Measurements from ENCODE around the gene PRKCZ.
"Not testable (repeated sequence)": the region's sequence is repeated elsewhere in the genome, so short reads cannot be mapped to it uniquely, and the experiment has no call there.

The PRKCZ gene

GRCh38 chr1:2104621-2105427 lies 54.6 kb downstream of the PRKCZ start:
- no peak for DNase-seq

GRCh38 chr1:2105781-2106524 lies 55.7 kb downstream of the PRKCZ start:
- DNase-seq: no peak

- no peak for DNase-seq
These were observed 56.6 kb downstream of the PRKCZ start for GRCh38 chr1:2106659-2107405.

DNA sequence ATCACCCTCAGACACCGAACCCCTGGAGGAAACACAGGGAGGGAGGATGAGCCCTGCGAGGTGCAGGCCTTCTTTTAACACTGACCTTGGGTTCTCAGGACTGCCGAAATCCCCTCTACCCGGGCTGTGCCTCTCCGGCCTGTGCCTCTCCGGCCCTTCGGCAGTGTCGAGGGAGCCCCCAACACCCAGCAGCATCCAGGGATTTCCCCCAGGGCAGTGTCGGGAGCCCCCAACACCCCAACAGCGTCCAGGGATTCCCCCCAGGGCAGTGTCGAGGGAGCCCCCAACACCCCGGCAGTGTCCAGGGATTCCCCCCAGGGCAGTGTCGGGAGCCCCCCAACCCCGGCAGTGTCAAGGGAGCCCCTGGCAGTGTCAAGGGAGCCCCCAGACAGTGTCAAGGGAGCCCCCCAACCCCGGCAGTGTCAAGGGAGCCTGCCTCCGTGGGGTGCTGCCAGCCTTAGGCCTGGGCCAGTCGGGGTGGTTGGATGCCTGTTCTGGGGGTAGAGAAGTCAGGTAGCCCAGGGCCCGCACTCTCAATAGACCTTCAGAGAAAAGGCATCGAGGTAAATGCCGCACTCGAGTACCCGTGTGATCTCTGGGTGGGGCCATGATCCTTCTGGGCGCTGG lies 57.5 kb downstream of the PRKCZ start:
- DNase-seq: no peak

DNA sequence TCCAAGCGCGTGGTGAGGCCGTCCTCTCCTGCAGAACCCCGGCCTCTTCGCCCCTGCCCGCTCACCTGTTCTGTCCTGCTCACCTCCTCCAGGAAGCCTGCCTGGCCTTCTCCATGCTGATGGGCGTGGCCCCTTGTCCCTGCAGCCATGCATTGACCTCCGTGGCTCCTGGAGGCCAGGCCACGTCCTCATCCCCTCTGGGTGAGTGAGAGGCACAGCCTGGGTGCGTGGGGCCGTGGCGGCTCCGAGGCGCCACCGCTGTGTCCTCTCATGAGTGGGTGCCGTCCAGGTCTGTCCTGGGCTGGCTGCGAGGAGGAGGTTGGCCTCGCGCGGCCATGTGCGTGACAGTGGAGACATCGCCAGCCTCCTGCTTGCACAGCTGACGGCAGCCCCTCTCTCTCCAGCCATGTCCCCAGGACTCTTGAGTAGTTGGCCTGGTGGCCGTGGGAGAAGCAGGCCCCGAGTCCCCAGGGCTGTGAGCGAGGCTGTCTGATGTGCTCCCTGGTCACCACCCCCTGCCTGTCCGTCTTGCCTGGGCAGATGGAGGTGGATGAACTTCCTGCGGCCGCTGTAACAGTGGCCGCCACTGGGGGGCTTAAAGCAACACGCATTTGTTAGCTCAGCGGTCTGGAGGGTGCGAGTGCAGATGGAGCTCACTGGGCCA lies 58.1 kb downstream of the PRKCZ start:
- DNase-seq: no peak

- no peak for DNase-seq
These were observed 58.8 kb downstream of the PRKCZ start for GRCh38 chr1:2108877-2109580.

DNA sequence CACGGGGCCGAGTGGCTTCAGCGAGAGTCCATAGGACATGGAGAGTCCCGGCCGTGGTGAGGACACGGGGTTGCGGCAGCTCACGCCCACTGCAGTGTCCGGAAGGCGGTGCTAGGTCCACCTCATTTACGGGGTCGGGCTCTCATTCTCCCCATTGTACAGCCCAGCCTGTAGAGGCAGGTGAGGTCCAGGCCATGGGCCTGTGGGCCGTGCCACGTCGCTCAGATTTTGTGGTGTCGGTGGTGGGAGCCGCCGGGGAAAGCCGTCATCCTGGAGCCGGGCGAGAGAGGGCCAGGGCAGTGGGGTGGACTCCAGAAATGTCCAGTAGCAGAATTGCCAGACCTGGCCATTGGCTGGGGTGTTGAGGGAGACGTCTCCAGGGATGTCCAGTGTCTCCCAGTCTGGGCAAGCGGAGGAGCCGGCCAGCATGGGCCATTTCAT lies 59.4 kb downstream of the PRKCZ start:
- DNase-seq: no peak

GRCh38 chr1:2110191-2110737 lies 60.1 kb downstream of the PRKCZ start:
- no peak for DNase-seq

DNA sequence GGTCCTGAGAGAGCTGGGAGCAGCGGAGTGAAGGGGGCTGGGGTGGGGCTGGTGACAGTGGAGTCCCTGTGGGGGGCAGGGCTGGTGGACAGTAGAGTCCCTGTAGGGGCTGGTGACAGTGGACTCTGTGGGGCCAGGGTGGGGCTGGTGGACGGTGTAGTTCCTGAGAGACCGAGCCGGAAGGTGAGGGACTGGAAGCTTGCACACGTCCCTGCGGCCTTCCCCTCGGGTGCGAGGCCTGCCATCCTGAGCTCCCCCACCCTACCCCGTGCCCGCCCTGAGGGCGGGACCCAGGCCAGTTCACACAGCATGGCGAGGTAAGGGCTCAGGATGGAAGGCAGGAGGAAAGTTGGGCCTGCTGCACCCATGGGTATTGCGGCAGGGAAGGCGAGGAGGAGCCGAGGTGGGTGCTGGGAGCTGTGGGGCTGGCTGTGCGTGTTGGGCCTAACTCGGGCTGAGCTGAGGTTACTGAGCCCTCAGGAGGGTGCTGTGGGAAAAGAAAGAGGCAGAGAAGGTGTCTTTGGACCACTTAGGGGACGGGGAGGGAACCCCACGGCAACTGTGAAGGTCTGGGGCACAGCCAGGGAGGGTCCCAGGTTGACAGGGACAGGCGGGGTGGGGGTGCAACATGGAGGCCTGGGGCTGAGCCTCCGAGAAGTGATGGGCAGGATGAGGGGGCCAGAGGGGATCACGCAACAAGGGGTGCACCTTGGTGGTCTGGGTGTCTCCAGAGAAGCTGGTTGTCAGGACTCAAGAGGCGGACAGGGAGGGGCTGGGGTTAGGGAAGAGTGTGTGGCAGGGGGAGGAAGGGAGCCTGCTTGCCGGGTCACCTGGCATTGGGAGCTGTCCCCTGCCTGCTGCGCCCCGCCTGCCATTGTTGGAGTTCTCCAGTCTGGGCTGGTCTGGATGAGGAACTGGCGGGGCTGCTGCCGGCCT lies 60.8 kb downstream of the PRKCZ start:
- no peak for DNase-seq

GRCh38 chr1:2111674-2112035 lies 61.4 kb downstream of the PRKCZ start:
- no peak for DNase-seq

DNA sequence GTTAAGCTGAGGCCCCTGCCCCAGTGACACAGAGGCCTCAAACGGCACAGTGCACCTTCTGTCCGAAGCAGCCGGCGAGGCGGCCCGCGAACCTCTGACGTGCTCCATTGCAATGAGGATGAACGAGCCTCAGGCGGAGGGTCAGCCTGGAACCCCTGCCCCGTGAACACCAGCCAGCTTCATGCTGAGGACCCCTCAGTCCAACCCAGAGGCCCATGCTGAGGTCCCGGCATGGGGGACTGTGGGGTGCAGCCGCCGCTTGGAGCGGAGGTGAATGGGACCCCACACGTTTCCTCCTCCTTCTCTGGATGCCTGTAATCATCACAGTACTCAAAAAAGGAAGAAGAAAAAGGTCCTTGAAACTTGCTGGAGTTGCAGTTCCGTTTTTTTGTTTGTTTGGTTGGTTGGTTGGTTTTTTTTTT lies 62.1 kb downstream of the PRKCZ start:
- no peak for DNase-seq

DNA sequence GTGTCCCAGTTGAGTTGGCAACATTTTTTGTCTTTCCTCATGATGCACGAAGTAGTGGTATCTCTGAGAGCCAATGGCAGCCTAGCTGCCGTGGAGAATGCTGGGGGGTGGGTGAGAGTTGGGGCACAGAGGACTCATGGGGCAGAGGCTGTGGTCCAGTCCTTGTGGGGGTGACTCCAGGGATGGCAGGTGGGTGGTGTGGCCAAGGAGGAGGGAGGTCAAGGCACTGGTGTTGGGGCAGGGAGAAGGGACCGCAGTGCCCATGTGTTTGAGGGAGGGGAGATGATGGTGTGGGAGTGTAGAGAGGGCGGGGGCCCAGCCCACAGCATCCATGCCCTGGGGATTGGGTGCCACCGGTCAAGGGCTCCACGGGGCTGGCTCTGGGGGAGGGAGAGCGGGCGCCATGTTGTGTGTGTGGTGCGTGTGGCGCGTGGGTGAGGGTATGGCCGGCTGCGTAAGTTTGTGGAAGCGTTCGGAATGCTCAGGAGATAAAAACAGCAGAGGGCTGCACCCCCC lies 63.5 kb downstream of the PRKCZ start:
- DNase-seq: no peak

- DNase-seq: not testable (repeated sequence)
These were observed 64.4 kb downstream of the PRKCZ start for GRCh38 chr1:2114635-2115007.

- no peak for DNase-seq
These were observed 64.9 kb downstream of the PRKCZ start for GRCh38 chr1:2115008-2115641.

DNA sequence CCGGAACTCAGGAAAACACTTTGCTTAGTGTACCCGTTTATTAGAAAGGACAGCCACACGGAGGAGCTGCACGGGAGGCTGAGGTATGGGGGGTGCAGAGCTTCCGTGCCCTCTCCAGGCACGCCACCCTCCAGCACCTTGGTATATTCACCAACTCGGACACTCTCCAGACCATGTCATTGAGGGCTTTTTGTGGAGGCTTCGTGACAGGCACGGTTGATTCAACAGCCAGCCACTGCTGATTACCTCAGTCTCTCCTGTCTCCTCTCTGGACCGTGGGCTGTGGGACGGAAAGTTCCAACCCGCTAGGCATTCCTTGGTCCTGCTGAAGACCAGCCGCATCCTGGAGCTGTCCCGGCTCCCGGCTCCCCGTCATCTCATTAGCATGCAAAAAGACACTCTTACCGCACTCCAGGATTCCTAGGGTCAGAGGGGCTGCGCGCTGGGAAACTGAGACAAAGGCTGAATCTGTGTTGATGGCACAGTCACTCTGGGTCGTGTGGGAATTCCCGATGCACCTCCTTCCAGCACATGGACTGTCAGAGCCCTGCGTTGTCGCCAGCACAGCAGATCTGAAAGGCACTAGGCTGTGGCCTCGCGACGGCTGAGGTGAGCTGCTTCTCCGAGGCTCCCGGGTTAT lies 65.6 kb downstream of the PRKCZ start:
- no peak for DNase-seq

DNA sequence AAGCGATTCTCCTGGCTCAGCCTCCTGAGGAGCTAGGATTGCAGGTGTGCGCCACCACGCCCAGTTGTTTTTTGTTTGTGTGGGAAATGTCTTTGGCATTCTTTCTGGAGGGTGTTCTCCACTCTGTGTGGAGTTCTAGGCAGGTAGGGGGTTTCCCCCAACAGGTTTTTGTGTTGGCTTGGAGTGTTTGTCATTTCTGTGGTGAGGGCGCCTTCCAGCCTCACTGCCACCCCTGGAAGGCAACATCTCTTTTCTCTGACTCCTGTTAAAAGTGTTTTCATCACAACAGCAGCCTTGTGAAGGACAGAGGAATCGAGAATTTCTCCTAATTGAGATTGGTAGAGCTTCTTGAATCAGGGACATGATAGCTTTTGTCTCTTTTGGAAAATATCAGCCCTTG lies 69.7 kb downstream of the PRKCZ start:
- no peak for DNase-seq

DNA sequence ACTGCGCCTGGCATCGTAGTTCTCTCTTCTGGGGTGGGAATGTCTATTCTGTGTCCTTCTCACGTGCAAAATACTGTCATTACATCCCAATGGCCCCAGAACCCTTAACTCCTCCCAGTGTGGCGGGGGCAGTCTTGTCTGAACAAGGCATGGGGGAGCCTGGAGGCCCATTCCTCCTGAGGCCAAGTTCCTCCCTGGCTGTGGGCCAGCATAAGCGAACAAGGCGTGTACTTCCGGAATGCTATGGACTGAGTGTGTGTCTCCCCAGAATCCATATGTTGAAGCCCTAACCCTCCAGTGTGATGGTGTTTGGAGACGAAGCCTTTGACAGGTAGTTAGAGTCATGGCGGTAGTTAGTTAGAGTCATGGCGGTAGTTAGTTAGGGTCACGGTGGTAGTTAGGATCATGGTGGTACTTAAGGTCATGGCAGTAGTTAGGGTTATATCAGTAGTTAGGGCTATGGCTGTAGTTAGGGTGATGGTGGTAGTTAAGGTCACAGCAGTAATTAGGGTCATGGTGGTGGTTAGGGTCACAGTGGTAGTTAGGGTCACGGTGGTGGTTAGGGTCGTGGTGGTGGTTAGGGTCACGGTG lies 71.0 kb downstream of the PRKCZ start:
- no peak for DNase-seq

DNA sequence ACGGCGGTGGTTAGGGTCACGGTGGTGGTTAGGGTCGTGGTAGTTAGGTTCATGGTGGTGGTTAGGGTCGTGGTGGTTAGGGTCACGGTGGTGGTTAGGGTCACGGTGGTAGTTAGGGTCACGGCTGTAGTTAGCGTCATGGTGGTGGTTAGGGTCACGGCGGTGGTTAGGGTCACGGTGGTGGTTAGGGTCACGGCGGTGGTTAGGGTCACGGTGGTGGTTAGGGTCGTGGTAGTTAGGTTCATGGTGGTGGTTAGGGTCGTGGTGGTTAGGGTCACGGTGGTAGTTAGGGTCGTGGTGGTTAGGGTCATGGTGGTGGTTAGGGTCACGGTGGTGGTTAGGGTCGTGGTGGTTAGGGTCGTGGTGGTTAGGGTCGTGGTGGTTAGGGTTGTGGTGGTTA lies 71.6 kb downstream of the PRKCZ start:
- DNase-seq: not testable (repeated sequence)

Data from activated CD4-positive, alpha-beta T cell treated with anti-CD3 and anti-CD28 coated beads for 48 hours (primary cell).